ENCODE measurements around the gene PTH2R. TPM values are rescaled to one million over a fixed set of nuclear protein-coding genes. Genes with fewer than 3 reads are reported as not detected.
"Not testable (repeated sequence)": the region's sequence is repeated elsewhere in the genome, so short reads cannot be mapped to it uniquely, and the experiment has no call there.

PTH2R gene
- total RNA-seq, 1 donor from 2014 or later = 0.45 TPM

DNA sequence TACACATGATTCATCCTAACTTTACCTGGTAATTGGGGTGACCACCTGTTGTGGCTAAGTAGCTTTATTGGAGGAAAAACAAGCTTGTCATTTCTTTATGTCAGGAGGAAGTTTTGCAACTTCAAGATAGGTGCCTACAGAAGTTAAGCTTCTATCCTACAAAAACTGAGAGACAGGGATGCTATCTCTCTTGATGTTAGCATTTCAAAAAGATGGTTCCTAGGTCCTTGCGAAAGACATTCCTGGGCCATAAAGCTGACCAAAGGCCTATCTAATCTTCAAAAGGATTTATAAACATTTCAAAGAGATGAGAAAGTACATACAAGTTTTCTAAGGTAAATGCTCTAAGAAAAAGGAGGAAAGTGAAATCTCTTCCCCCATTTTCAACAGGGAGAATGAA, 61.0 kb downstream of the PTH2R start:
- intact Hi-C loops (cut with DNase I) = no loop called here
- ATAC-seq = no peak
- no peak for DNase-seq (ENCODE audit: low spot score)

DNA sequence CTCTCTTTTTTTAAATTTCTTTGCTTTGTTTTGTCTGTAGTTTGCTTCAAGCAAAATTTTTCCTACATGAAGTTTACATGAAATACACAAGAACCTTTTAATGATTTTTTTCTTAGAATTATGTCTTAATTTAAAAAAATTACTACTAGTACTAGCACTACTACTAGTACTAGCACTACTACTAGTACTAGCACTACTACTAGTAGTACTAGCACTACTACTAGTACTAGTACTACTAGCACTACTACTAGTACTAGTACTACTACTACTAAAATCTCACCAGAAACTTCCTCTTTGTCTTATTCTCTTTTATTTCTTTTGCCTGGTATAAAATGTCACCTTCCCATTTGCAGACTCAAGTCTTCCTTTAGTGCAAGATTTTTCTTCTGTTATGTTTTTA, 71.1 kb downstream of the PTH2R start:
- no peak for ATAC-seq
- DNase-seq (ENCODE audit: low spot score) = no peak
- intact Hi-C loops (cut with DNase I) = no loop called here

DNA sequence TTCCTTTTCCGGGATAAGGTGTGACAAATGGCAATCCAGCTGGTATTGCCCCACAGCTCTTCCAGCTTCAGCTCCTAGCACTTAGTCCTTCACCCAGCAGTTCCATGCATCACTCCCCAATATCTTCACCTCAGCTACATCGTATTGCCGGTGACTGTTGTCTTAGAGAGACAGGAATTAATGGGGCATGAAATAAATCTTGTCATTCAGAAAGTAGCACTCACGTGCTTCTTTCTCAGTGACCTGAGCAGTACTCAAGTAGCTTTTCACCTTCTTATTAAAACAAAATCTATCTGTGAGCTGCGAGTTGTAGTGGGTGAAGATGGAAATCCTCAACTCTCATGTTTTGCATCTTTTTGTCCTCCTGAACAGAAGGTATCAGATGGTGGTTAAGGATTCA, 72.8 kb downstream of the PTH2R start:
- ATAC-seq = no peak
- DNase-seq (ENCODE audit: low spot score) = no peak
- intact Hi-C loops (cut with DNase I) = no loop called here

DNA sequence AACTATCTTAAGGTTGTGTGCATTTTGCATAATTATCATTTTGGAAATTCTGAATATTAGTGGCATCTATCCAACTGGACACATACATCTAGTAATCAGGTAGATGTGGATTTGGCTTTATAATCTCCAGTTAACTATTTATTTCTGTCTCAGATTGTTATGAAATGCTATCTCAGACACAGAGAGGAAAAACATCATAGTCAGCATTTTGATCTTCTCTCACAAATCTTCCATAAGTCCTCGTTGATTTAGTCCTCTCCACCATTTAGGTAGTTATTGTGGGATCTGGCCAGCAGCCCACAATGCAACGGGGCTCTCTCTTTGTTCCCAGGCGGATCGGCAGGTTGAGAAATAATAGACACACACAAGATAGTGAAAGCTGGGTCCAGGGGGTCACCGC, 75.4 kb downstream of the PTH2R start:
- ATAC-seq; intact Hi-C loops (cut with DNase I); DNase-seq (ENCODE audit: low spot score): not testable (repeated sequence)

DNA sequence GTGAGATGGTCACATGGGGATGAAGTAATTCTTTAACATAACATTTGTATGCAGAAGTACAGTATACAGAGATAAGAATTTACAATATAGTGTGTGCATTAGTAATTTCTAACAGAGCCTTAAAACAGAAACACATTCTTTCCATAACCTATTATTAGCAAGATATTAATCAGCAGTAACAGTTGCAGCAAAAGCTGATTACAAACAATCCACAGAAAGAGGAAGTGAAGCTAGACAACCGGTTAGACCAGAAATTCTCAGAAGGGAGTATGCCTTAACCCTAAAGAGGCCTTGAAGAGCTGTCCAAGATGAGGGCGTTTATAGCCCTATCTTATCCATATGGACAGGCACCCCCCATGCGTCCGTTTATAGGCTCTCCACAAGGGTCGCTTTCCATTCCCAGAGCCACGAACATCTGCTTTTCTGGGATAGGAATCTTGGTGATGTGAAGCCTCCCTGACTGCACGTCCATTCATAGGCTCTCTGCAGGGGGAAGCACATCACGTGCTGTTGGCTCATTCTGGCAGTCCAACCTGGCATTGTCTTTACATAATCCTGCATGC, 75.9 kb downstream of the PTH2R start:
- DNase-seq (ENCODE audit: low spot score); ATAC-seq; intact Hi-C loops (cut with DNase I): not testable (repeated sequence)

DNA sequence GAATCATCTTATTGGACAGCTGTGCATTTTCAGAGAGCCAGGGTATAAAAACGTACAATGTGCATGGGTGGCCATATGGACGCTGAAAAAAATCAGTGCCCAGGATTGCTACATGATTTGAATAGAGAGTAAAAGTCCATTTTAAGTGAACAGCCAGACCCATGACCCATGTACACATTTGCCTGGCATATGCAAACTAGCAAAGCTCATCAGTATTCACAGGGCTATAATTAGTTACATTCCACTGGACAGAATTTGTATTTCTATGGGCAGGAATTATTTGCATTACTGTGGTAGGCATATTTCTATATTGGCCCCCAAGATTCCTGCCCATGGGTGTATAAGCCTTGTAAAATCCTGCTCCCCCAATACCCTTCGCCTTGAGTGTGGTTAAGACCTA, 78.8 kb downstream of the PTH2R start:
- ATAC-seq (no peak), DNase-seq (ENCODE audit: low spot score) (no peak)

DNA sequence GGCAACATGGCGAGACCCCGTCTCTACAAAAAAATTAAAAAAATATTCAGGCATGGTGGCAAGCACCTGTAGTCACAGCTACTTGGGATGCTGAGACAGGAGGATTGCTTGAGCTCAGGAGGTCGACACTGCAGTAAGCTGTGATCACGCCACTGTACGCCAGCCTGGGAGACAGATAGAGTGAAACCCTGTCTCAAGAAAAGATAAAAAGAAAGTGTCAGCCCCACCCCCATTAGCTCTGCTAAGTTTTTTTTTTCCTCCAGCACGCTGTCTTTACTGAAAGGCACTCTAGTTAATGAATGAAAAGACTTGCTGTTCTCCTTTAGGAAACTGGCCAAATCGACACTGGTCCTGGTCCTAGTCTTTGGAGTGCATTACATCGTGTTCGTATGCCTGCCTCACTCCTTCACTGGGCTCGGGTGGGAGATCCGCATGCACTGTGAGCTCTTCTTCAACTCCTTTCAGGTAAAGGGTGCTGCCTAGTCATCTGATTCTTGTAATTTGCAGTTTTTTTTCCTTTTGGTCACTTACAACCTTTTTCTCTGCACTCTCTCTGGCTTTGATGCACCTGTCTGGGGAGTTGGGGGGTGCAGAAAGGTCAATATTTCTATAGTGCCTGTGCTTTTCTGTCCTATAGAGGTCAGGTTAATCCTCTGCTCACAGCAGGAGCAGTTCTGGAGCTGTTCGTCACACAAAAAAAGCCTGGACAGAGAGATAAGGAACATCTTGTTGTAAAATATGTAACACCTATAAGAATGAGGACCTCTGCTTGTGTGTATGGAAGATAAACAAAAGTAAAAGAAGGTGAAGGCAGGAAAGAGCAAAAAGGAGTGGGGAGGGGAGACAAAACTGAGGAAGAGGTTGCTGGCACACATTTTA, 82.3 kb downstream of the PTH2R start:
- ATAC-seq = no peak
- DNase-seq (ENCODE audit: low spot score) = no peak
- intact Hi-C loops (cut with DNase I) = no loop called here

More for the DNA sequence above, 78.8 kb downstream of the PTH2R start:
- intact Hi-C loops (cut with DNase I) = no loop called here

DNA sequence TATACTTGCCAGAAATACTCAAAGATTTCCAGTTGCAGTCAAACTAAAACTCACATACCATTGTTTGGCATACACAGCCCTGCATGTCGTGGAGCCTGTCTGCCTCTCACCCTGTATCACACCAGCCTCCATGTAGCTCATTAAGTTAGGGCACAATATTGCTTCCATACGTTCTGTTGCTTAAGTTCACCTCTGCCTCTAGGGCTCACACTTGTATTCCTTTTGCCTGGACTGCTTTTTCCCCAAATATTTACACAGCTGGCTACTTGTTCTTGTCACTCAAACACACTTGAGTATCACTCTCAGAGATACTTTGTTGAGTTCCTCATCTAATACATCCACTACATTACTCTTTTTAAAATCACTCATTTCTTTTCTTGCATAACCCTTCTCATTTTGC, 83.1 kb downstream of the PTH2R start:
- intact Hi-C loops (cut with DNase I) = no loop called here
- DNase-seq (ENCODE audit: low spot score) = no peak

DNA sequence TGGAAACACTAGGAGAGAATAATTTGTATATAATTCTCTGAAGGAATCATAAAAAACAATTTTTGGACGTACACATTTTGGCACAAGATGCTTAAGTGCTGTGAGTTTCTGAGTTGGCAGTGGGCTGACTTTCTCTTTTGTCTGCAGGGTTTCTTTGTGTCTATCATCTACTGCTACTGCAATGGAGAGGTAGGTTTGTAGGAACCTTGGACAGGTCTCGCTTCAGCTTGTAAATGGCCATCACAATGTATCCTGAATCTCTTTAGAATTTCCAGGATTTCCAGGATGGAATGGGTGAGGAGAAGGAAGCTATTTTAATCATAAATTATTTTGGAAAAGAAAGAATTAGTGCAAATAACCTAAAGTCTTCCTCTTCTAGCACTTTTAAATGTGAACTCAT, 83.9 kb downstream of the PTH2R start:
- DNase-seq (ENCODE audit: low spot score) = no peak
- intact Hi-C loops (cut with DNase I) = no loop called here
- no peak for ATAC-seq

More for the DNA sequence above, 83.1 kb downstream of the PTH2R start:
- ATAC-seq = no peak

DNA sequence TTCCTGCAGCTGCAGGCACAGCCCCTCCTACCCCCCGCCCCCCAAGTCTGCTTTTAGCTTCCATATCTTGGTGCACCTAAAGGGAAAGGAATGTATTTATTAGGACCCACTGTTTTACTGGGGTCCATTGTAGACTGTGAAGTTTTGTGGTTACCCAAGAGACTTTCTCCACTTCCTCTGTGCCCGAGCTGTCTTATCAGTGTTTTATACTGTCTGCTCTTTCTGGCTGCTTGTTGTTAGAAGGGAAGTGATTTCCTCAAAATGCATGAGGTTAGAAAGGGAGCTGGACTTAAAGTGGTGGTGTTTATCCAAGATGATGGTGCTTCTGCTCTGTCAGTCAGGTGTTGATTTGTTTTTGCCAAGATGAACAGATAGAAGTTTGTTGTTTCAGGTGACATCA, 85.0 kb downstream of the PTH2R start:
- ATAC-seq = no peak
- DNase-seq (ENCODE audit: low spot score) = no peak
- intact Hi-C loops (cut with DNase I) = no loop called here

DNA sequence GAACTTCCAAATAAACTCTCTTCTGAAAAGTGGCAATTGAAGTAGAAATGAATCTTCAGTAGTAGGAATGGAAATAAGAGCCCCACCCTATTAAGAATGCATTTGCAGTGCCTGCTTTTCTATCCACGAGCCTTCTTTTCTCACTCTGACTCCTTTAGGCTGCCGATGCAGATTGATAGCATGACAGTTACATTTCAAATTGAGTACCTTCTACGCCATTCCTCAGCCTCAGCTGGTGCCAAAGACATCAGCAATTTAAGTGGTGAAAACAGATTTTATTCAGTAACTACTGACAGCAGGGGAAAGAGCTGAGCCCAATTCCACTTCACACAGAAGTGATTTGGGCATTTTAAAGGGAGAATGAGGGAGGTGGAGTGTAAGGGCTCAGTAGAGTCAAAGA, 85.5 kb downstream of the PTH2R start:
- ATAC-seq (no peak), DNase-seq (ENCODE audit: low spot score) (no peak)
- intact Hi-C loops (cut with DNase I) = no loop called here

DNA sequence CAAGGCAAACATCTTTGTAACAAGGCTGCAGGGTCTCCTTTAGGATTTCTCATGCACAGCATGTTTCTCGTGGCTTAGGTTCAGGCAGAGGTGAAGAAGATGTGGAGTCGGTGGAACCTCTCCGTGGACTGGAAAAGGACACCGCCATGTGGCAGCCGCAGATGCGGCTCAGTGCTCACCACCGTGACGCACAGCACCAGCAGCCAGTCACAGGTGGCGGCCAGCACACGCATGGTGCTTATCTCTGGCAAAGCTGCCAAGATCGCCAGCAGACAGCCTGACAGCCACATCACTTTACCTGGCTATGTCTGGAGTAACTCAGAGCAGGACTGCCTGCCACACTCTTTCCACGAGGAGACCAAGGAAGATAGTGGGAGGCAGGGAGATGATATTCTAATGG, 86.6 kb downstream of the PTH2R start:
- no peak for ATAC-seq
- no peak for DNase-seq (ENCODE audit: low spot score)
- intact Hi-C loops (cut with DNase I) = no loop called here

DNA sequence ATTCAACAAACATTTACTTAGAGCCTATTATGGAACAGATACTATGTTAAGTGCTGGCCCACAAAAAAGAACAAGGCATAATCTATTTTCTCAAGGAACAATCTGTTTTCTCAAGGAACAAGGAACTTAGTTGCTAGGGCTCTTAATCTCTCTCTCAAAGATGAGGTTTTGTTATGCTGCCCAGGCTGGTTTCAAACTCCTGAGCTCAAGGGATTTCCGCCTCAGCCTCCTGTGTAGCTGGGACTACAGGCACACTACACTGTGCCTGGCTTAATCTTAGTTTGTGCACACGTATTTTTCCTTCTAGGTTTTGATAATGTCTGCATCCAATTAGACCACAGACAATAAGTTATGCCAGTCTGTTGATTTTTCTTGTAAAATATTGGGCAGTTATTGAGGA, 89.5 kb downstream of the PTH2R start:
- ATAC-seq (no peak), DNase-seq (ENCODE audit: low spot score) (no peak)
- intact Hi-C loops (cut with DNase I) = no loop called here

DNA sequence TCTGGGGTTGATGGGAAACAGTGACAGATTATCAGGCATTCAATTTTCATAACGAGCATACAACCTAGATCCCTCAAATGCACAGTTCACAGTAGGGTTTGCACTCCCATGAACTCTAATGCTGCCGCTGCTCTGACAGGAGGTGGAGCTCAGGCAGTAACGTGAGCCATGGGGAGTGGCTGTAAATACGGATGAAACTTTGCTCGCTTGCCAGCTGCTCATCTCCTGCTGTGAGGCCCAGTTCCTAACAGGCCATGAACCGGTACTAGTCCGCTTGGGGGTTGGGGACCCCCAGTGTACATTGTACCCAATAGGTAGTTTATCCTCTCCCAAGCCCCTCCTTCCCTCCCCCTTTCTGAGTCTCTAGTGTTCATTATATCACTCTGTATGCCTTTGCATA, 94.6 kb downstream of the PTH2R start:
- ATAC-seq (peak; percentile 39), DNase-seq (ENCODE audit: low spot score) (no peak)

DNA sequence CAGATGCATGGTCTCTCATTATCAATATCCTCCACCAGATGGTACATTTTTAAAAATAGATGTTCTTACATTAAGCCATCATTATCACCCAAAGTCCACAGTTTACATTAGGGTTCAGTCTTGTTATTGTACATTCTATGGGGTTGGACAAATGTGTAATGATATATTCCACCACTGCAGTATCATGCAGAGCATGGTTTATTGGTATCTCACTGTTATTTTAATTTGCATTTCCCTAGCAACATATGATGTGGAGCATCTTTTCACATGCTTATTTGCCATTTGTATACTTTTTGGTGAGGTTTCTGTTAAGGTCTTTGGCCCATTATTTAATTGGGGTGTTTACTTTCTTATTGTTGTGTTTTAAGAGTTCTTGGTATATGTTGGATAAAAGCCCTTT, 95.7 kb downstream of the PTH2R start:
- DNase-seq (ENCODE audit: low spot score) (no peak), ATAC-seq (no peak)
- intact Hi-C loops (cut with DNase I) = no loop called here

More for the DNA sequence above, 94.6 kb downstream of the PTH2R start:
- intact Hi-C loops (cut with DNase I) = no loop called here

DNA sequence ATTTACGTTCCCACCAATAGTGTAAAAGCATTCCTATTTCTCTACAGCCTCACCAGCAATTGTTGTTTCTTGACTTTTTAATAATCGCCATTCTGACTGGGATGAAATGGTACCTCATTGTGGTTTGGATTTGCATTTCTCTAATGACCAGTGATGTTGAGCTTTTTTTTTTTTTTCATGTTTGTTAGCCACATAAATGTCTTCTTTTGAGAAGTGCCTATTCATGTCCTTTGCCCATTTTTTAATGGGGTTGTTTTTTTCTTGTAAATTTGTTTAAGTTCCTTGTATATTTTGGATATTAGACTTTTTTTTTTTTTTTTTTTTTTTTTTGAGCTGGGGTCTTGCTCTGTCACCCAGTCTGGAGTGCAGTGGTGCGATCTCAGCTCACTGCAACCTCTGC, 98.8 kb downstream of the PTH2R start:
- intact Hi-C loops (cut with DNase I); DNase-seq (ENCODE audit: low spot score); ATAC-seq: not testable (repeated sequence)

DNA sequence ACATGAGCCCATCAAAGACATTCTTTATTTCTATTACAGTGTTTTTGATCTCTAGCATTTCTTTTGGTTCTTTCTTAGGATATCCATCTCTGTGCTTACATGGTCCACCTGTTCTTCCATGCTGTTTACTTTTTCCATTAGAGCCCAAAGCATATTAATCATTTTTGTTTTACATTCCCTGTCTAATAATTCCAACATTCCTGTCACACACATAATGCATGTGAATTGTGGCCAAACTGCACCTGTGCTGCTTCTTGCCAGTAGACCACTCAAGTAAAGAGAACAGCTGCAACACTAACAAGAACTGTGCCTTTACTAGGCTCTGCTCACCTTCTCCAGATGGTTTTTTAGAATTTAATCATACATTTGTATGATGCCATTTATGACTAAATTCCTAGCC, 103.0 kb downstream of the PTH2R start:
- DNase-seq (ENCODE audit: low spot score) (no peak), ATAC-seq (no peak)
- intact Hi-C loops (cut with DNase I) = no loop called here

DNA sequence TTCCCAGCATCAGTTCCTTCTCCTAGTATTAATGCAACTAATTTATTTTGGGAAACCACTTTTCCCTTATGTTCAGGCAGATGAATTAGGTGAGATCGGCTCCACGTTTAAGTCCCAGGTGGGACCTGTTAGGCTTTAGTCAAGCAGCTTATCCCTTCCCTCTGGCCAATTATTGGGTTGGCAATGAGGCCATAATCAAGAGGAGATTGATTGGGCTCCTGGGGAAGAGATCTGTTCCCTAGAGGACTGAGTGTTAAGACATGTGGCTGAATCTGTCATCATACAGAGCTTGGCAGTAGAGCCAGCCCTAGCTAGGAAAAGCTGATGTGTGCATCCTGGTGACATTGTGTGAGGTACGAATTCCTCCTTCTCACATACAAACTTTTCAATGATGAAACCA, 104.4 kb downstream of the PTH2R start:
- intact Hi-C loops (cut with DNase I) = no loop called here
- no peak for DNase-seq (ENCODE audit: low spot score)
- ATAC-seq = no peak

DNA sequence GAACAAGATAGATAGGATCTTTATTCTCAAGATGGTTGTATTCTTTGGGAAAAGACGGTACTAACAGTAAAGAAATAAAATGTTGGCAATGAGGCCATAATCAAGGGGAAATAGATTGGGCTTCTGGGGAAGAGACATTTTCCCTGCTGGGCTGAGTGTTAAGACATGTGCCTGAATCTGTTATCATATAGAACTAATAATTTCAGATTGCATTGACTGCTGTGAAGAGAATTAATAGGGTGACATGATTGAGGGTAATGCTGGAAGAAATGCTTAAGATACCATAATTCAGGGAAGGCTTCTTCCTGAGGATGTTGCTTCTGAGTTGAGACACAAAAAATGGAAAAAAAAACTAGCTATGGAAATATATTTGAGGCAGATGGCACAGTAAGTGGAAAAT, 105.0 kb downstream of the PTH2R start:
- no peak for ATAC-seq
- no peak for DNase-seq (ENCODE audit: low spot score)
- intact Hi-C loops (cut with DNase I) = no loop called here

DNA sequence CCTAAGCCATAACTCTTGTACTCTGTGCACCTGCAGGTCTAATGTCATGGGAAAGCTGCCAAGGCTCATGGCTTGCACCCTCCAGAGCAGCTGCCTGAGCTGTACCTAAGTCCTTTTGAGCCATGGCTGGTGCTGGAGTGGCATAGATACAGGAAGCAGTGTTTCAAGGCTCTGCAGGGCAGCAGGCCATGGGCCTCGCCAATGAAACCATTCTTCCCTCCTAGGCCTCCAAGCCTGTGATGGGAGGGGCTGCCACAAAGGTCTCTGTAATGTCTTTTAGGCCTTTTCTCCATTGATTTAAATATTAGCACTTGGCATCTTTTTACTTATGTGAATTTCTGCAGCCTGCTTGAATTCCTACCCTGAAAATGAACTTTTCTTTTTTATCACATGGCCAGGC, 108.5 kb downstream of the PTH2R start:
- DNase-seq (ENCODE audit: low spot score) (no peak), ATAC-seq (no peak)
- intact Hi-C loops (cut with DNase I) = no loop called here

DNA sequence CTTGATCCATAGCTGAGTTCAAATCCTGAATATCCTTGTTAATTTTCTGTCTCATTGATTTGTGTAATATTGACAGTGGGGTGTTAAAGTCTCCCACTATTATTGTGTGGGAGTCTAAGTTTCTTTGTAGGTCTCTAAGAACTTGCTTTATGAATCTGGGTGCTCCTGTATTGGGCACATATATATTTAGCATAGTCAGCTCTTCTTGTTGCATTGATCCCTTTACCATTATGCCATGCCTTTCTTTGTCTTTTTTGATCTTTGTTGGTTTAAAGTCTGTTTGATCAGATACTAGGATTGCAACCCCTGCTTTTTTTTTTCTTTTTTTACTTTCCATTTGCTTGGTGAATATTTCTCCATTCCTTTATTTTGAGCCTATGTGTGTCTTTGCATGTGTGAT, 116.5 kb downstream of the PTH2R start:
- intact Hi-C loops (cut with DNase I); DNase-seq (ENCODE audit: low spot score); ATAC-seq: not testable (repeated sequence)

All from sciatic nerve (tissue), 2 donors.